ENCODE measurements around the gene LCLAT1. TPM values are rescaled to one million over a fixed set of nuclear protein-coding genes. Genes with fewer than 3 reads are reported as not detected.
"Not testable (repeated sequence)": the region's sequence is repeated elsewhere in the genome, so short reads cannot be mapped to it uniquely, and the experiment has no call there.

LCLAT1 gene
- polyA plus RNA-seq, 4 donors, result 1.6 to 18.3 (median 7.1) TPM

- H3K27ac ChIP-seq (ENCODE audit: low read depth in 1 of 3, low read length in 2 of 3), result no peak overlapping the region
- H3K9me3 ChIP-seq (ENCODE audit: control insufficient read depth in 2 of 2, insufficient read depth in 1 of 2, low read depth in 1 of 2, low read length in 1 of 2), result peaks cover 0 to 12% of the 10 kb centered on the region in 2 donors
- DNase-seq (no peak), FAIRE-seq (no peak)
- H3K36me3 ChIP-seq (ENCODE audit: control insufficient read depth in 3 of 3, insufficient read depth in 2 of 3, low read depth in 1 of 3, low read length in 3 of 3), result peaks cover 0 to 2% (median 0%) of the 10 kb centered on the region in 3 donors
- no peaks in the 10 kb centered on the region for H3K27me3 ChIP-seq (ENCODE audit: control insufficient read depth in 3 of 3, insufficient read depth in 3 of 3, low read length in 3 of 3)
- WGBS, 3 donors, result 10 to 47% (median 19%) methylated on average over 3 of the region's 3 CpGs
- no peaks in the 10 kb centered on the region for H3K4me1 ChIP-seq (ENCODE audit: control insufficient read depth in 3 of 3, insufficient read depth in 2 of 3, low read depth in 1 of 3, low read length in 2 of 3)
- H3K4me3 ChIP-seq (ENCODE audit: low read depth in 1 of 3, low read length in 3 of 3), result no peak overlapping the region
These were observed 58.6 kb downstream of the LCLAT1 start for GRCh38 chr2:30505500-30506180.

GRCh38 chr2:30507460-30507859, 60.4 kb downstream of the LCLAT1 start:
- H3K27ac ChIP-seq (ENCODE audit: low read depth in 1 of 3, low read length in 2 of 3); H3K9me3 ChIP-seq (ENCODE audit: control insufficient read depth in 2 of 2, insufficient read depth in 1 of 2, low read depth in 1 of 2, low read length in 1 of 2); H3K36me3 ChIP-seq (ENCODE audit: control insufficient read depth in 3 of 3, insufficient read depth in 2 of 3, low read depth in 1 of 3, low read length in 3 of 3); DNase-seq; H3K4me3 ChIP-seq (ENCODE audit: low read depth in 1 of 3, low read length in 3 of 3); FAIRE-seq; H3K27me3 ChIP-seq (ENCODE audit: control insufficient read depth in 3 of 3, insufficient read depth in 3 of 3, low read length in 3 of 3); H3K4me1 ChIP-seq (ENCODE audit: control insufficient read depth in 3 of 3, insufficient read depth in 2 of 3, low read depth in 1 of 3, low read length in 2 of 3): not testable (repeated sequence)
- WGBS, 3 donors, result 94 to 100% (median 96%) methylated on average over 1 of the region's 1 CpG

GRCh38 chr2:30509716-30510115, 62.7 kb downstream of the LCLAT1 start:
- Histone ChIP-seq H3K4me1 (ENCODE audit: control insufficient read depth in 3 of 3, insufficient read depth in 2 of 3, low read depth in 1 of 3, low read length in 2 of 3) (peaks cover under 1 to 7% (median 4%) of the 10 kb centered on the region in 3 donors), H3K27ac (ENCODE audit: low read depth in 1 of 3, low read length in 2 of 3) (no peak overlapping the region), H3K27me3 (ENCODE audit: control insufficient read depth in 3 of 3, insufficient read depth in 3 of 3, low read length in 3 of 3) (no peaks in the 10 kb centered on the region), H3K4me3 (ENCODE audit: low read depth in 1 of 3, low read length in 3 of 3) (no peak overlapping the region), H3K9me3 (ENCODE audit: control insufficient read depth in 2 of 2, insufficient read depth in 1 of 2, low read depth in 1 of 2, low read length in 1 of 2) (no peaks in the 10 kb centered on the region), H3K36me3 (ENCODE audit: control insufficient read depth in 3 of 3, insufficient read depth in 2 of 3, low read depth in 1 of 3, low read length in 3 of 3) (no peaks in the 10 kb centered on the region)
- FAIRE-seq (no peak), DNase-seq (no peak)
- 84 to 87% (median 85%) methylated on average over 5 of the region's 5 CpGs for WGBS, 3 donors

- no peaks in the 10 kb centered on the region for H3K9me3 ChIP-seq (ENCODE audit: control insufficient read depth in 2 of 2, insufficient read depth in 1 of 2, low read depth in 1 of 2, low read length in 1 of 2)
- no peaks in the 10 kb centered on the region for H3K27me3 ChIP-seq (ENCODE audit: control insufficient read depth in 3 of 3, insufficient read depth in 3 of 3, low read length in 3 of 3)
- H3K4me1 ChIP-seq (ENCODE audit: control insufficient read depth in 3 of 3, insufficient read depth in 2 of 3, low read depth in 1 of 3, low read length in 2 of 3), result peaks cover 3 to 7% (median 4%) of the 10 kb centered on the region in 3 donors
- no peak overlapping the region for H3K4me3 ChIP-seq (ENCODE audit: low read depth in 1 of 3, low read length in 3 of 3)
- FAIRE-seq (no peak), DNase-seq (no peak)
- H3K27ac ChIP-seq (ENCODE audit: low read depth in 1 of 3, low read length in 2 of 3), result no peak overlapping the region
- no peaks in the 10 kb centered on the region for H3K36me3 ChIP-seq (ENCODE audit: control insufficient read depth in 3 of 3, insufficient read depth in 2 of 3, low read depth in 1 of 3, low read length in 3 of 3)
- 65 to 80% (median 71%) methylated on average over 4 of the region's 4 CpGs for WGBS, 3 donors
These were observed 63.4 kb downstream of the LCLAT1 start for GRCh38 chr2:30510409-30510808.

GRCh38 chr2:30511122-30512083, 64.4 kb downstream of the LCLAT1 start:
- peak; percentile 31 to 56 for DNase-seq
- H3K27ac ChIP-seq (ENCODE audit: low read depth in 1 of 3, low read length in 2 of 3), result peak overlapping the region in 1 of 3 donors; percentile 29
- peaks cover 3 to 7% (median 4%) of the 10 kb centered on the region in 3 donors for H3K4me1 ChIP-seq (ENCODE audit: control insufficient read depth in 3 of 3, insufficient read depth in 2 of 3, low read depth in 1 of 3, low read length in 2 of 3)
- H3K9me3 ChIP-seq (ENCODE audit: control insufficient read depth in 2 of 2, insufficient read depth in 1 of 2, low read depth in 1 of 2, low read length in 1 of 2), result no peaks in the 10 kb centered on the region
- no peak for FAIRE-seq
- no peaks in the 10 kb centered on the region for H3K27me3 ChIP-seq (ENCODE audit: control insufficient read depth in 3 of 3, insufficient read depth in 3 of 3, low read length in 3 of 3)
- WGBS, 3 donors, result 25 to 47% (median 34%) methylated on average over 8 of the region's 8 CpGs
- H3K36me3 ChIP-seq (ENCODE audit: control insufficient read depth in 3 of 3, insufficient read depth in 2 of 3, low read depth in 1 of 3, low read length in 3 of 3), result no peaks in the 10 kb centered on the region
- no peak overlapping the region for H3K4me3 ChIP-seq (ENCODE audit: low read depth in 1 of 3, low read length in 3 of 3)

GRCh38 chr2:30512243-30512886, 65.3 kb downstream of the LCLAT1 start:
- peaks cover 3 to 7% (median 4%) of the 10 kb centered on the region in 3 donors for H3K4me1 ChIP-seq (ENCODE audit: control insufficient read depth in 3 of 3, insufficient read depth in 2 of 3, low read depth in 1 of 3, low read length in 2 of 3)
- H3K4me3 ChIP-seq (ENCODE audit: low read depth in 1 of 3, low read length in 3 of 3), result no peak overlapping the region
- no peaks in the 10 kb centered on the region for H3K9me3 ChIP-seq (ENCODE audit: control insufficient read depth in 2 of 2, insufficient read depth in 1 of 2, low read depth in 1 of 2, low read length in 1 of 2)
- no peaks in the 10 kb centered on the region for H3K27me3 ChIP-seq (ENCODE audit: control insufficient read depth in 3 of 3, insufficient read depth in 3 of 3, low read length in 3 of 3)
- H3K27ac ChIP-seq (ENCODE audit: low read depth in 1 of 3, low read length in 2 of 3), result no peak overlapping the region
- DNase-seq (no peak), FAIRE-seq (no peak)
- H3K36me3 ChIP-seq (ENCODE audit: control insufficient read depth in 3 of 3, insufficient read depth in 2 of 3, low read depth in 1 of 3, low read length in 3 of 3), result no peaks in the 10 kb centered on the region
- 79 to 85% (median 79%) methylated on average over 3 of the region's 3 CpGs for WGBS, 3 donors

GRCh38 chr2:30513649-30514048, 66.6 kb downstream of the LCLAT1 start:
- 70 to 78% (median 70%) methylated on average over 5 of the region's 5 CpGs for WGBS, 3 donors
- H3K4me3 ChIP-seq (ENCODE audit: low read depth in 1 of 3, low read length in 3 of 3); H3K27ac ChIP-seq (ENCODE audit: low read depth in 1 of 3, low read length in 2 of 3); FAIRE-seq; H3K36me3 ChIP-seq (ENCODE audit: control insufficient read depth in 3 of 3, insufficient read depth in 2 of 3, low read depth in 1 of 3, low read length in 3 of 3); H3K9me3 ChIP-seq (ENCODE audit: control insufficient read depth in 2 of 2, insufficient read depth in 1 of 2, low read depth in 1 of 2, low read length in 1 of 2); DNase-seq; H3K4me1 ChIP-seq (ENCODE audit: control insufficient read depth in 3 of 3, insufficient read depth in 2 of 3, low read depth in 1 of 3, low read length in 2 of 3); H3K27me3 ChIP-seq (ENCODE audit: control insufficient read depth in 3 of 3, insufficient read depth in 3 of 3, low read length in 3 of 3): not testable (repeated sequence)

GRCh38 chr2:30514134-30514847, 67.2 kb downstream of the LCLAT1 start:
- no peak overlapping the region for H3K4me3 ChIP-seq (ENCODE audit: low read depth in 1 of 3, low read length in 3 of 3)
- DNase-seq, result no peak
- peaks cover 0 to 11% of the 10 kb centered on the region in 2 donors for H3K9me3 ChIP-seq (ENCODE audit: control insufficient read depth in 2 of 2, insufficient read depth in 1 of 2, low read depth in 1 of 2, low read length in 1 of 2)
- peaks cover 0 to 3% (median 0%) of the 10 kb centered on the region in 3 donors for H3K36me3 ChIP-seq (ENCODE audit: control insufficient read depth in 3 of 3, insufficient read depth in 2 of 3, low read depth in 1 of 3, low read length in 3 of 3)
- WGBS, 3 donors, result 28 to 41% (median 40%) methylated on average over 2 of the region's 2 CpGs
- no peak overlapping the region for H3K27ac ChIP-seq (ENCODE audit: low read depth in 1 of 3, low read length in 2 of 3)
- peaks cover 3 to 7% (median 4%) of the 10 kb centered on the region in 3 donors for H3K4me1 ChIP-seq (ENCODE audit: control insufficient read depth in 3 of 3, insufficient read depth in 2 of 3, low read depth in 1 of 3, low read length in 2 of 3)
- FAIRE-seq, result no peak
- H3K27me3 ChIP-seq (ENCODE audit: control insufficient read depth in 3 of 3, insufficient read depth in 3 of 3, low read length in 3 of 3), result no peaks in the 10 kb centered on the region
